Measurements from ENCODE around the gene GATC. TPM values are rescaled to one million over a fixed set of nuclear protein-coding genes. Genes with fewer than 3 reads are reported as not detected.

Gene GATC
- total and polyA plus RNA-seq, 2 of the 4 experiments (the other 2 are of a cell fraction): 8.7 to 16.5 TPM

GRCh38 chr12:120413901-120414695, 32.1 kb upstream of the GATC start:
- Histone ChIP-seq H2BK120ac (ENCODE audit: low read depth, low read length) (no peak overlapping the region), H3K56ac (ENCODE audit: extremely low read depth, insufficient read depth, low read length) (no peak overlapping the region), H2AFZ (replicated peaks; ENCODE audit: low read length, poor library complexity) (peak overlapping the region; percentile 51), H3K4ac (ENCODE audit: low read depth, low read length) (no peak overlapping the region), H4K91ac (ENCODE audit: insufficient read depth, low read depth, low read length) (no peak overlapping the region), H3K23ac (ENCODE audit: low read depth, low read length) (no peak overlapping the region), H3K36me3 (ENCODE audit: control insufficient read depth, insufficient read depth, low read length) (no peaks in the 10 kb centered on the region), H3K9me1 (ENCODE audit: insufficient read depth, low read length) (no peaks in the 10 kb centered on the region), H3K14ac (replicated peaks; ENCODE audit: low read depth, low read length) (no peak overlapping the region), H3K27ac (ENCODE audit: insufficient read depth, low read length) (no peak overlapping the region), H3K18ac (ENCODE audit: low read depth, low read length) (no peak overlapping the region), H3K27me3 (ENCODE audit: control insufficient read depth, insufficient read depth, low read length) (peaks cover 20% of the 10 kb centered on the region), H3K4me2 (ENCODE audit: low read depth, low read length) (no peak overlapping the region), H3K9ac (ENCODE audit: low read depth, low read length) (no peak overlapping the region), H3K79me1 (ENCODE audit: low read depth in 1 of 2, low read length in 2 of 2) (no peaks in the 10 kb centered on the region), H2AK9ac (replicated peaks; ENCODE audit: low read depth, low read length, poor library complexity) (no peak overlapping the region), H2BK5ac (ENCODE audit: low read depth, low read length, poor library complexity, severe bottlenecking) (no peak overlapping the region), H4K5ac (ENCODE audit: low read depth, low read length) (no peak overlapping the region), H3K4me1 (ENCODE audit: control insufficient read depth, insufficient read depth, low read length) (no peaks in the 10 kb centered on the region), H2BK15ac (ENCODE audit: low read depth, low read length) (no peak overlapping the region), H3K4me3 (ENCODE audit: insufficient read depth, low read depth, low read length) (no peak overlapping the region), H2AK5ac (ENCODE audit: low read depth, low read length) (no peak overlapping the region), H4K20me1 (ENCODE audit: insufficient read depth, low read length) (no peaks in the 10 kb centered on the region), H2BK20ac (ENCODE audit: low read depth, low read length) (no peak overlapping the region), H3K9me3 (ENCODE audit: control insufficient read depth, insufficient read depth, low read length) (no peaks in the 10 kb centered on the region), H4K8ac (ENCODE audit: low read depth in 2 of 2, low read length in 2 of 2) (no peak overlapping the region)
- TF ChIP-seq CTCF (conservative IDR thresholded peaks at IDR 0.05; ENCODE audit: low read depth, low read length) (no peak), NFE2L2 (IDR thresholded peaks at IDR 0.05; ENCODE audit: low read depth, low read length) (no peak), RFX5 (IDR thresholded peaks at IDR 0.05; ENCODE audit: low read depth, low read length) (no peak), USF2 (IDR thresholded peaks at IDR 0.05; ENCODE audit: low read depth, low read length) (no peak), ELK1 (IDR thresholded peaks at IDR 0.05; ENCODE audit: borderline replicate concordance, low read depth, low read length) (no peak), CEBPB (IDR thresholded peaks at IDR 0.05; ENCODE audit: low read depth, low read length) (no peak), SMC3 (IDR thresholded peaks at IDR 0.05; ENCODE audit: low read depth, low read length) (no peak), POLR2A (IDR thresholded peaks at IDR 0.05; ENCODE audit: low read depth, low read length) (no peak), MAFK (IDR thresholded peaks at IDR 0.05; ENCODE audit: low read depth, low read length) (no peak), FOS (IDR thresholded peaks at IDR 0.05; ENCODE audit: low read depth, low read length) (no peak), RCOR1 (IDR thresholded peaks at IDR 0.05; ENCODE audit: insufficient replicate concordance, low read length) (no peak), MXI1 (IDR thresholded peaks at IDR 0.05; ENCODE audit: borderline replicate concordance, low read depth, low read length) (no peak), RAD21 (IDR thresholded peaks at IDR 0.05; ENCODE audit: low read length) (no peak), CHD1 (IDR thresholded peaks at IDR 0.05; ENCODE audit: low read depth, low read length) (no peak), MAZ (IDR thresholded peaks at IDR 0.05; ENCODE audit: borderline replicate concordance, low read depth, low read length) (no peak), BHLHE40 (IDR thresholded peaks at IDR 0.05; ENCODE audit: low read depth, low read length) (no peak)
- no peak for ATAC-seq (ENCODE audit: low read depth)
- intact Hi-C loops (cut with micrococcal nuclease): loop anchor here (5.0 kb wide), 1 partner anchor 42 kb away; no protein-coding TSS in a partner anchor
- in situ Hi-C loops (cut with MboI; ENCODE audit: low sequenced_read_pairs): no loop called here
- no peak for DNase-seq
- ChIA-PET POLR2A (ENCODE audit: unreplicated experiment) (no interaction called here), CTCF (no interaction called here)
- WGBS, 2 experiments (ENCODE audit: extremely low coverage in 2 of 2, insufficient read length in 1 of 2): 0% methylated on average over 1 of the region's 13 CpGs; no CpG with 5 or more reads in 1 of the 2 experiments
- dilution Hi-C loops (cut with HindIII; ENCODE audit: low sequenced_read_pairs, unreplicated experiment): no loop called here
- BruUV-seq (replicated peaks): no TSS peak
